OCI-LY3 (cell line): ENCODE data around the gene ZNF514.
"Not testable (repeated sequence)": the region's sequence is repeated elsewhere in the genome, so short reads cannot be mapped to it uniquely, and the experiment has no call there.

Experiments
- H2AFZ ChIP-seq: fragments of 200-600, 300-600 bp; shearing (Covaris generic); 2 replicates; pipeline ENCODE4 v1.6.0; 2014; ENCODE audit warnings: antibody characterized with exemption, low read depth, low read length
- H3K27ac ChIP-seq: fragments of 200-600, 300-600 bp; sonication (generic); 2 replicates; pipeline ENCODE4 v1.5.1; 2014; ENCODE audit warnings: mild to moderate bottlenecking, low read length, moderate library complexity, mixed read lengths
- H3K27me3 ChIP-seq: fragments of 200-600, 300-600 bp; sonication (generic); 2 replicates; pipeline ENCODE4 v1.6.1; 2014; ENCODE audit warnings: low read depth, low read length, mixed read lengths
- H3K36me3 ChIP-seq: fragments of 200-600, 300-600 bp; sonication (generic); replicated peaks from 2 replicates; pipeline ENCODE3; 2014; ENCODE audit warnings: low read depth, low read length, mixed read lengths
- H3K4me1 ChIP-seq: fragments of 300-600, 200-600 bp; sonication (generic); 2 replicates; pipeline ENCODE4 v1.6.1; 2014; ENCODE audit warnings: low read length, mixed read lengths
- H3K4me2 ChIP-seq: fragments of 200-600, 300-600 bp; sonication (generic); 2 replicates; pipeline ENCODE4 v1.6.1; 2014; ENCODE audit warnings: low read length, mixed read lengths
- H3K4me3 ChIP-seq: fragments of 300-600, 200-600 bp; sonication (generic); 2 replicates; pipeline ENCODE4 v1.5.1; 2014; ENCODE audit warnings: antibody characterized with exemption, mild to moderate bottlenecking, low read length, moderate library complexity
- H3K79me2 ChIP-seq: fragments of 300-600, 200-600 bp; shearing (Covaris generic); 2 replicates; pipeline ENCODE4 v1.6.1; 2014; ENCODE audit warnings: mild to moderate bottlenecking, low read length, mixed read lengths
- H3K9ac ChIP-seq: fragments of 300-600, 200-600 bp; shearing (Covaris generic); 2 replicates; pipeline ENCODE4 v1.6.0; 2014; ENCODE audit warnings: mild to moderate bottlenecking, low read length, moderate library complexity
- H3K9me3 ChIP-seq: fragments of 200-600, 300-600 bp; shearing (Covaris generic); 2 replicates; pipeline ENCODE4 v1.6.1; 2014; ENCODE audit warnings: low read length, mixed read lengths; ENCODE audit not compliant: insufficient read depth
- H4K20me1 ChIP-seq: fragments of 200-600, 300-600 bp; sonication (generic); 2 replicates; pipeline ENCODE4 v1.6.1; 2016; ENCODE audit warnings: low read length, mixed read lengths; ENCODE audit not compliant: insufficient read depth
- CTCF ChIP-seq: fragments of 200-600, 300-600 bp; sonication (generic); IDR thresholded peaks from 2 replicates; pipeline ENCODE4 v1.5.1; 2014; ENCODE audit warnings: antibody characterized with exemption, low read length, low read depth
- EZH2phosphoT487 ChIP-seq: fragments of 200-600 bp; shearing (Covaris generic); IDR thresholded peaks from 2 replicates; pipeline ENCODE4 v1.6.1; 2018; ENCODE audit warnings: antibody characterized with exemption, mixed run types, low read depth

Gene ZNF514

GRCh38 chr2:95104606-95105005 is 55.0 kb downstream of the ZNF514 start:
- peaks cover 8% of the 10 kb centered on the region; the same call in 1 of the 2 replicates for H4K20me1 ChIP-seq
- TF ChIP-seq EZH2phosphoT487 (no peak), CTCF (no peak)
- H3K79me2 ChIP-seq, result no peaks in the 10 kb centered on the region; the same call in 1 of the 2 replicates
- H3K9ac ChIP-seq, result no peak overlapping the region
- no peaks in the 10 kb centered on the region for H3K27me3 ChIP-seq
- peak overlapping the region; percentile 17; the same call in 1 of the 2 replicates for H3K4me2 ChIP-seq
- H3K27ac ChIP-seq, result peak overlapping the region; percentile 8; the same call in 1 of the 2 replicates
- peaks cover 74% of the 10 kb centered on the region for H3K36me3 ChIP-seq
- no peak overlapping the region for H3K4me3 ChIP-seq
- no peaks in the 10 kb centered on the region for H3K9me3 ChIP-seq
- H3K4me1 ChIP-seq, result peaks cover 18% of the 10 kb centered on the region
- no peak overlapping the region for H2AFZ ChIP-seq

GRCh38 chr2:95099910-95100309 is 59.7 kb downstream of the ZNF514 start:
- no peak overlapping the region for H2AFZ ChIP-seq
- H3K79me2 ChIP-seq, result peaks cover 5% of the 10 kb centered on the region
- peaks cover 7% of the 10 kb centered on the region; the same call in 1 of the 2 replicates for H4K20me1 ChIP-seq
- peaks cover 18% of the 10 kb centered on the region for H3K4me1 ChIP-seq
- TF ChIP-seq CTCF (no peak), EZH2phosphoT487 (no peak)
- no peaks in the 10 kb centered on the region for H3K9me3 ChIP-seq
- no peak overlapping the region for H3K9ac ChIP-seq
- peaks cover 41% of the 10 kb centered on the region for H3K36me3 ChIP-seq
- H3K27ac ChIP-seq, result peak overlapping the region; percentile 21; the same call in 1 of the 2 replicates
- H3K4me3 ChIP-seq, result no peak overlapping the region
- no peaks in the 10 kb centered on the region for H3K27me3 ChIP-seq
- H3K4me2 ChIP-seq, result no peak overlapping the region

GRCh38 chr2:95098273-95098672 is 61.4 kb downstream of the ZNF514 start:
- not testable (repeated sequence) for H3K4me3 ChIP-seq, H4K20me1 ChIP-seq, H3K27me3 ChIP-seq, H3K4me2 ChIP-seq, H3K27ac ChIP-seq, H3K79me2 ChIP-seq, H2AFZ ChIP-seq, H3K9ac ChIP-seq, H3K9me3 ChIP-seq
- H3K4me1 ChIP-seq, result peaks cover 11% of the 10 kb centered on the region
- peaks cover 30% of the 10 kb centered on the region for H3K36me3 ChIP-seq
